SK-N-SH treated with all-trans-retinoic acid at 6 μM for 48 hours (cell line): ENCODE measurements around the gene ASPRV1.
"Not testable (repeated sequence)": the region's sequence is repeated elsewhere in the genome, so short reads cannot be mapped to it uniquely, and the experiment has no call there.

Source experiments
- ATAC-seq: fragments of 200-7000 bp; cut with Tn5 transposase; 3 replicates; pipeline ENCODE4 v1.9.1; 2020; ENCODE audit warnings: mild to moderate bottlenecking, moderate library complexity
- BACH2 ChIP-seq: fragments of 250-450 bp; sonication (Bioruptor Pico); IDR thresholded peaks from 2 replicates; pipeline ENCODE4 v1.9.0; 2021; ENCODE audit warnings: mild to moderate bottlenecking, borderline replicate concordance
- CSDC2 ChIP-seq: fragments of 250-450 bp; sonication (Bioruptor Pico); IDR thresholded peaks from 2 replicates; pipeline ENCODE4 v1.5.0; 2020; ENCODE audit warnings: mild to moderate bottlenecking, moderate library complexity
- ESRRG ChIP-seq: fragments of 250-450 bp; sonication (Bioruptor Pico); IDR thresholded peaks from 2 replicates; pipeline ENCODE4 v1.6.1; 2021; ENCODE audit warnings: mild to moderate bottlenecking
- GLIS3 ChIP-seq: fragments of 250-450 bp; sonication (Bioruptor Pico); IDR thresholded peaks from 2 replicates; pipeline ENCODE4 v1.5.0; 2020; ENCODE audit warnings: mild to moderate bottlenecking, moderate library complexity
- ISL1 ChIP-seq: fragments of 250-450 bp; sonication (Bioruptor Pico); IDR thresholded peaks from 2 replicates; pipeline ENCODE4 v2.1.2; 2022; ENCODE audit warnings: mild to moderate bottlenecking, moderate library complexity
- OSR1 ChIP-seq: fragments of 250-450 bp; sonication (Bioruptor Pico); IDR thresholded peaks from 2 replicates; pipeline ENCODE4 v1.8.0; 2022; ENCODE audit warnings: moderate library complexity, mild to moderate bottlenecking, inconsistent platforms
- PPARA ChIP-seq: fragments of 250-450 bp; sonication (Bioruptor Pico); IDR thresholded peaks from 2 replicates; pipeline ENCODE4 v1.5.0; 2020; ENCODE audit warnings: mild to moderate bottlenecking, borderline replicate concordance
- SNAI2 ChIP-seq: fragments of 250-450 bp; sonication (Bioruptor Pico); IDR thresholded peaks from 2 replicates; pipeline ENCODE4 v1.5.0; 2020; ENCODE audit warnings: mild to moderate bottlenecking, moderate library complexity
- TCF4 ChIP-seq: fragments of 250-450 bp; sonication (Bioruptor Pico); IDR thresholded peaks from 2 replicates; pipeline ENCODE4 v1.8.0; 2021; ENCODE audit warnings: mild to moderate bottlenecking, moderate library complexity, borderline replicate concordance
- TOX ChIP-seq: fragments of 250-450 bp; sonication (Bioruptor Pico); IDR thresholded peaks from 2 replicates; pipeline ENCODE4 v1.8.0; 2021; ENCODE audit warnings: mild to moderate bottlenecking, moderate library complexity, borderline replicate concordance
- ZC3H10 ChIP-seq: fragments of 250-450 bp; sonication (Bioruptor Pico); IDR thresholded peaks from 2 replicates; pipeline ENCODE4 v1.5.1; 2021; ENCODE audit warnings: mild to moderate bottlenecking, moderate library complexity
- ZNF565 ChIP-seq: fragments of 450-650 bp; formaldehyde crosslinking; conservative IDR thresholded peaks from 2 replicates; pipeline ENCODE4 v1.5.0; 2020; ENCODE audit warnings: low read depth, mild to moderate bottlenecking, moderate library complexity
- ZNF70 ChIP-seq: fragments of 450-650 bp; formaldehyde crosslinking; IDR thresholded peaks from 2 replicates; pipeline ENCODE4 v1.5.0; 2020; ENCODE audit warnings: mild to moderate bottlenecking, moderate library complexity
- TF ChIP-seq, protein P1 (sequence below): fragments of 250-450 bp; sonication (Bioruptor Pico); IDR thresholded peaks from 2 replicates; pipeline ENCODE4 v1.5.1; 2020; ENCODE audit warnings: low read depth, mild to moderate bottlenecking, moderate library complexity
- TF ChIP-seq, protein P2 (sequence below): fragments of 250-450 bp; sonication (Bioruptor Pico); IDR thresholded peaks from 2 replicates; pipeline ENCODE4 v1.5.1; 2021; ENCODE audit warnings: mild to moderate bottlenecking, moderate library complexity
- TF ChIP-seq, protein P3 (sequence below): fragments of 250-450 bp; sonication (Bioruptor Pico); IDR thresholded peaks from 2 replicates; pipeline ENCODE4 v1.8.0; 2020; ENCODE audit warnings: mild to moderate bottlenecking, moderate library complexity, borderline replicate concordance
- TF ChIP-seq, protein P4 (sequence below): fragments of 250-450 bp; sonication (Bioruptor Pico); IDR thresholded peaks from 2 replicates; pipeline ENCODE4 v1.5.0; 2020; ENCODE audit warnings: mild to moderate bottlenecking, moderate library complexity
- TF ChIP-seq, protein P5 (sequence below): fragments of 250-450 bp; sonication (Bioruptor Pico); IDR thresholded peaks from 2 replicates; pipeline ENCODE4 v1.8.0; 2021; ENCODE audit warnings: low read depth, mild to moderate bottlenecking, moderate library complexity, borderline replicate concordance

Gene ASPRV1

DNA sequence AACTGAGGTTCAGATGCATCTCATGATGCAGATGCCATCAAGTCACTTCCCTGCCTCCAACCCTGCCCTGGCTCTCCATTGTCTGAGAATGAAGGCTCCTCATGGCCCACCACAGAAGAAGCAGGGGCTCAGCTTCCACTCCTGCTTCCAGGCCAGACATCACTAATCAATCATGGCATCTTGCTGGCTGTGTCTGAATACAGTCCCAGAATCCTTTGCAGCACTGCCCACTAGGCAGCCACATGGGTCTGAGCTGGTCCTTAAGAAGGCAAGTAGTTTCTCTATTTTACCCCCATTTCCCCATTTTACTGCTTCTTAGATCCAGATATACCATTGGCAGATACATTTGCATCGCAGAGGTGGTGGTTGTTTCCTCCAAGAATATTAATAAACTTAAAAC is 7.3 kb downstream of the ASPRV1 start:
- no peak for ATAC-seq
- TF ChIP-seq ISL1, result no peak
- TF ChIP-seq PPARA (CRISPR knock-in tag), result no peak
- no peak for TF ChIP-seq ESRRG (CRISPR knock-in tag)
- no peak for TF ChIP-seq CSDC2 (CRISPR knock-in tag)
- TF ChIP-seq, protein P1, sequence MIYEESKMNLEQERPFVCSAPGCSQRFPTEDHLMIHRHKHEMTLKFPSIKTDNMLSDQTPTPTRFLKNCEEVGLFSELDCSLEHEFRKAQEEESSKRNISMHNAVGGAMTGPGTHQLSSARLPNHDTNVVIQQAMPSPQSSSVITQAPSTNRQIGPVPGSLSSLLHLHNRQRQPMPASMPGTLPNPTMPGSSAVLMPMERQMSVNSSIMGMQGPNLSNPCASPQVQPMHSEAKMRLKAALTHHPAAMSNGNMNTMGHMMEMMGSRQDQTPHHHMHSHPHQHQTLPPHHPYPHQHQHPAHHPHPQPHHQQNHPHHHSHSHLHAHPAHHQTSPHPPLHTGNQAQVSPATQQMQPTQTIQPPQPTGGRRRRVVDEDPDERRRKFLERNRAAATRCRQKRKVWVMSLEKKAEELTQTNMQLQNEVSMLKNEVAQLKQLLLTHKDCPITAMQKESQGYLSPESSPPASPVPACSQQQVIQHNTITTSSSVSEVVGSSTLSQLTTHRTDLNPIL, result no peak
- TF ChIP-seq, protein P2, sequence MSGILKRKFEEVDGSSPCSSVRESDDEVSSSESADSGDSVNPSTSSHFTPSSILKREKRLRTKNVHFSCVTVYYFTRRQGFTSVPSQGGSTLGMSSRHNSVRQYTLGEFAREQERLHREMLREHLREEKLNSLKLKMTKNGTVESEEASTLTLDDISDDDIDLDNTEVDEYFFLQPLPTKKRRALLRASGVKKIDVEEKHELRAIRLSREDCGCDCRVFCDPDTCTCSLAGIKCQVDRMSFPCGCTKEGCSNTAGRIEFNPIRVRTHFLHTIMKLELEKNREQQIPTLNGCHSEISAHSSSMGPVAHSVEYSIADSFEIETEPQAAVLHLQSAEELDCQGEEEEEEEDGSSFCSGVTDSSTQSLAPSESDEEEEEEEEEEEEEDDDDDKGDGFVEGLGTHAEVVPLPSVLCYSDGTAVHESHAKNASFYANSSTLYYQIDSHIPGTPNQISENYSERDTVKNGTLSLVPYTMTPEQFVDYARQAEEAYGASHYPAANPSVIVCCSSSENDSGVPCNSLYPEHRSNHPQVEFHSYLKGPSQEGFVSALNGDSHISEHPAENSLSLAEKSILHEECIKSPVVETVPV (CRISPR knock-in tag), result no peak
- no peak for TF ChIP-seq GLIS3
- TF ChIP-seq, protein P3, sequence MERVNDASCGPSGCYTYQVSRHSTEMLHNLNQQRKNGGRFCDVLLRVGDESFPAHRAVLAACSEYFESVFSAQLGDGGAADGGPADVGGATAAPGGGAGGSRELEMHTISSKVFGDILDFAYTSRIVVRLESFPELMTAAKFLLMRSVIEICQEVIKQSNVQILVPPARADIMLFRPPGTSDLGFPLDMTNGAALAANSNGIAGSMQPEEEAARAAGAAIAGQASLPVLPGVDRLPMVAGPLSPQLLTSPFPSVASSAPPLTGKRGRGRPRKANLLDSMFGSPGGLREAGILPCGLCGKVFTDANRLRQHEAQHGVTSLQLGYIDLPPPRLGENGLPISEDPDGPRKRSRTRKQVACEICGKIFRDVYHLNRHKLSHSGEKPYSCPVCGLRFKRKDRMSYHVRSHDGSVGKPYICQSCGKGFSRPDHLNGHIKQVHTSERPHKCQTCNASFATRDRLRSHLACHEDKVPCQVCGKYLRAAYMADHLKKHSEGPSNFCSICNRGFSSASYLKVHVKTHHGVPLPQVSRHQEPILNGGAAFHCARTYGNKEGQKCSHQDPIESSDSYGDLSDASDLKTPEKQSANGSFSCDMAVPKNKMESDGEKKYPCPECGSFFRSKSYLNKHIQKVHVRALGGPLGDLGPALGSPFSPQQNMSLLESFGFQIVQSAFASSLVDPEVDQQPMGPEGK, result no peak
- no peak for TF ChIP-seq BACH2 (CRISPR knock-in tag)
- no peak for TF ChIP-seq TOX (CRISPR knock-in tag)
- TF ChIP-seq, all 23 proteins: peak for 0

DNA sequence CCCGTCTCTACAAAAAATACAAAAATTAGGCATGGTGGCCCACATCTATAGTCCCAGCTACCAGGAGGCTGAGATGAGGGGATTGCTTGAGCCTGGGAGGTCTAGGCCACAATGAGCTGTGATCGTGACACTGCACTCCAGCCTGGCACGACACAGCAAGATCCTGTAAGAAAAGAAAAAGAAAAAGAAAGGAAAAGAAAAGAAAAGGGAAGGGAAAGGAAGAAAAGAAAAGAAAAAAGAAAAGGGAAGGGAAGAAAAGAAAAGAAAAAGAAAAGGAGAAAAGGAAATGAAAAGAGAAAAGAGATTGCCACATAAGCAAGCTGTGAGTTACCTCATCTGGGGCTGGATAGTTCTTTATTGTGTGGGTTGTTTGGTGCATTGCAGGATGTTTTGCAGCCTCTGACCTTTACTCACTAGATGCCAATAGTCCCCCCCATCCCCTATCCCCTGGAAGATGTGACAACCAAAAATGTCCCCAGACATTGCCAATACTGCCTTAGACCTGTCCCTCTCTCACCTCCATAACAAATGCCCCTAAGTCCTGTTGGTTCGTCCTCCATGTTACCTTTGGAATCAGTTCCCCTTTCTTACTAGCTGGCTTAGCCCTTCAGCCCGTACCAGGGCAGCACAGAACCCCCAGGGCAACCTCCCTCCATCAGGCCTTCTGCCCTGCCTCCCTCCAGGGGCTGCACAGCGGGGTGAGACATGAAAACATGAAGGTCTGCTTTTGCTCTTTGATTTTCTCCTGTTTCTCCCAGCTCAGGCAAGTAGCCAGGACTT is 8.9 kb downstream of the ASPRV1 start:
- TF ChIP-seq ISL1 (no peak), TCF4 (CRISPR knock-in tag) (no peak), ZNF70 (CRISPR knock-in tag) (no peak), ZNF565 (no peak), BACH2 (CRISPR knock-in tag) (no peak), TOX (CRISPR knock-in tag) (no peak), CSDC2 (CRISPR knock-in tag) (no peak), ZC3H10 (no peak)
- TF ChIP-seq, protein P4, sequence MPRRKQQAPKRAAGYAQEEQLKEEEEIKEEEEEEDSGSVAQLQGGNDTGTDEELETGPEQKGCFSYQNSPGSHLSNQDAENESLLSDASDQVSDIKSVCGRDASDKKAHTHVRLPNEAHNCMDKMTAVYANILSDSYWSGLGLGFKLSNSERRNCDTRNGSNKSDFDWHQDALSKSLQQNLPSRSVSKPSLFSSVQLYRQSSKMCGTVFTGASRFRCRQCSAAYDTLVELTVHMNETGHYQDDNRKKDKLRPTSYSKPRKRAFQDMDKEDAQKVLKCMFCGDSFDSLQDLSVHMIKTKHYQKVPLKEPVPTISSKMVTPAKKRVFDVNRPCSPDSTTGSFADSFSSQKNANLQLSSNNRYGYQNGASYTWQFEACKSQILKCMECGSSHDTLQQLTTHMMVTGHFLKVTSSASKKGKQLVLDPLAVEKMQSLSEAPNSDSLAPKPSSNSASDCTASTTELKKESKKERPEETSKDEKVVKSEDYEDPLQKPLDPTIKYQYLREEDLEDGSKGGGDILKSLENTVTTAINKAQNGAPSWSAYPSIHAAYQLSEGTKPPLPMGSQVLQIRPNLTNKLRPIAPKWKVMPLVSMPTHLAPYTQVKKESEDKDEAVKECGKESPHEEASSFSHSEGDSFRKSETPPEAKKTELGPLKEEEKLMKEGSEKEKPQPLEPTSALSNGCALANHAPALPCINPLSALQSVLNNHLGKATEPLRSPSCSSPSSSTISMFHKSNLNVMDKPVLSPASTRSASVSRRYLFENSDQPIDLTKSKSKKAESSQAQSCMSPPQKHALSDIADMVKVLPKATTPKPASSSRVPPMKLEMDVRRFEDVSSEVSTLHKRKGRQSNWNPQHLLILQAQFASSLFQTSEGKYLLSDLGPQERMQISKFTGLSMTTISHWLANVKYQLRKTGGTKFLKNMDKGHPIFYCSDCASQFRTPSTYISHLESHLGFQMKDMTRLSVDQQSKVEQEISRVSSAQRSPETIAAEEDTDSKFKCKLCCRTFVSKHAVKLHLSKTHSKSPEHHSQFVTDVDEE, result no peak
- TF ChIP-seq, protein P1, result no peak
- ATAC-seq, result no peak

DNA sequence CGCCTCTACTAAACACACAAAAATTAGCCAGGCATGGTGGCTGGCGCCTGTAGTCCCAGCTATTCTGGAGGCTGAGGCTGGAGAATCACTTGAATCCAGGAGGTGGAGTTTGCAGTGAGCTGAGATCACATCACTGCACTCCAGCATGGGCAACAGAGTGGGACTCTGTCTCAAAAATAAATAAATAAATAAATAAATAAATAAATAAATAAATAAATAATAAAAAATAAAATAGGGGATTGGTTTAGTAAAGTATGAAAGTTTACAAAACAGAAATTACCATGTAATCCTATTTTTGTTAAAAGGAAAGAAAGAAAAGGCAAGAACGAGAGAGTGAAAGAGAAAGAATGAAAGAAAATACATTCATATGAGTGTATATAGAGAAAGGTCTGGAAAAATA is 10.8 kb downstream of the ASPRV1 start:
- not testable (repeated sequence) for ATAC-seq

DNA sequence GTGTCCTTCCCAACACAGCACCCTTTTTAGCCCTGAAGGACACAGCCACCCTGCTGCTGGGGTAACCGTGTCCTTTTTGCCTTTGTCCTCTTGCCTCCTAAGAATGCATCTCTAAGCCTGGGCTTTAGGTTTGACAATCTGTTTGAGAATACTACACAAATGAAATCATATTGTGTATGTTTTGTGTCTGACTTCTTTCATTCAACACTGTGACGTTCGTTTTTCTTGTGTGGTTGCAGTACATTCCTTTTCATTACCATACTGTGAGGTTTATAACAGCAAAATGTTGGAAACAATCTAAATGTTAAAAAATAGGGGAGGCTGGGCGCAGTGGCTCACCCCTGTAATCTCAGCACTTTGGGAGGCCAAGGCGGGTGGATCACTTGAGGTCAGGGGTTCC is 11.2 kb downstream of the ASPRV1 start:
- ATAC-seq, result no peak
- TF ChIP-seq CSDC2 (CRISPR knock-in tag), result no peak
- TF ChIP-seq ZNF70 (CRISPR knock-in tag), result no peak
- TF ChIP-seq, protein P1, result no peak
- TF ChIP-seq BACH2 (CRISPR knock-in tag), result no peak
- TF ChIP-seq, protein P5, sequence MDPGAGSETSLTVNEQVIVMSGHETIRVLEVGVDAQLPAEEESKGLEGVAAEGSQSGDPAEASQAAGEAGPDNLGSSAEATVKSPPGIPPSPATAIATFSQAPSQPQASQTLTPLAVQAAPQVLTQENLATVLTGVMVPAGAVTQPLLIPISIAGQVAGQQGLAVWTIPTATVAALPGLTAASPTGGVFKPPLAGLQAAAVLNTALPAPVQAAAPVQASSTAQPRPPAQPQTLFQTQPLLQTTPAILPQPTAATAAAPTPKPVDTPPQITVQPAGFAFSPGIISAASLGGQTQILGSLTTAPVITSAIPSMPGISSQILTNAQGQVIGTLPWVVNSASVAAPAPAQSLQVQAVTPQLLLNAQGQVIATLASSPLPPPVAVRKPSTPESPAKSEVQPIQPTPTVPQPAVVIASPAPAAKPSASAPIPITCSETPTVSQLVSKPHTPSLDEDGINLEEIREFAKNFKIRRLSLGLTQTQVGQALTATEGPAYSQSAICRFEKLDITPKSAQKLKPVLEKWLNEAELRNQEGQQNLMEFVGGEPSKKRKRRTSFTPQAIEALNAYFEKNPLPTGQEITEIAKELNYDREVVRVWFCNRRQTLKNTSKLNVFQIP (CRISPR knock-in tag), result no peak
- TF ChIP-seq OSR1 (CRISPR knock-in tag), result no peak
- no peak for TF ChIP-seq PPARA (CRISPR knock-in tag)
- TF ChIP-seq, protein P4, result no peak
- no peak for TF ChIP-seq SNAI2 (CRISPR knock-in tag)
